HG03280 (cell line): ENCODE data around the gene PKNOX2.
"Not testable (repeated sequence)": the region's sequence is repeated elsewhere in the genome, so short reads cannot be mapped to it uniquely, and the experiment has no call there.

Source experiments
- ATAC-seq: cut with Tn5 transposase; IDR thresholded peaks from one replicate; pipeline ENCODE4 v1.9.1; 2021; ENCODE audit warnings: mild to moderate bottlenecking, moderate library complexity; ENCODE audit not compliant: unreplicated experiment

PKNOX2 gene

GRCh38 chr11:125201525-125202141 lies 37.1 kb downstream of the PKNOX2 start:
- ATAC-seq = no peak

DNA sequence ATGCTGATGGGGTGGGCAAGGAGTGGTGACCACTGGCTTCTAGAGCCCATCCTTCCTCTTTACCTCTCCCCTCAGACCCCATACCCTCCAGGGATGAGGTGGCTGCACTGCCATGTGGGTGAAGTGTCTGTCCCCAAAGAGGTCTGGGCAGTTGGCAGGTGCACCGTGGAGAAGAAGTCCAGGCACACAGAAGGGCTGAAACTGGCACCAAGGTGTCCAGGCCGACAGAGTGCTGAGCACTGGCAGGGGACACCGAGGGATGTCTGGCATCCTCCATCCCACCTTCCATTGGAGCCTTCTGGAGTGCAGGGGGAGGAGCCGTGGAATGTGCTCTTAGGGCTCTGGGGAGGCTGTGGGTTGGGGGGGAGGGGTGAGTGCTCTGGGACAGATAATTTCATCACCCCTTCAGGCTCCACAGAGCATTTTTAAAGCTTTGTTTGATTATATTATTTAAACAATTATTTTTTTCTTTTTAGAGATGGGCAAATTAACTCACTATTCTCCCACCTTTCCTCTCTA lies 37.9 kb downstream of the PKNOX2 start:
- no peak for ATAC-seq

DNA sequence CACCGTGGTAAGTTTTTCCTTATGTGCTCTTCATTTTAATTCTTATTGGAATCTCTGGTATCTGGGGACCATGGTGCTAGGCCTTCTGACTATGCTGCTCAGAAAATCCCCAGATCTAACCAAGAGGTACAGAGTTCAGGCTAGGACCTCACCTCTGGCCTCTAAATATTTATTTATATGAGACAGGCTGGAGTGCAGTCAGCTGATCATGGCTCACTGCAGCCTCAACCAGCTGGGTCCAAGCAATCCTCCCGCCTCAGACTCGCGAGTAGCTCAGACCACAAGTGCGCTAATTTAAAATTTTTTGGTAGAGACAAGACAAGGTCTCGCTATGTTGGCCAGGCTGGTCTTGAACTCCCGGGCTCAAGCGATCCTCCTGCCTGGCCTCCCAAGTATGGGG lies 38.4 kb downstream of the PKNOX2 start:
- ATAC-seq = no peak

- ATAC-seq = no peak
These were observed 43.4 kb downstream of the PKNOX2 start for GRCh38 chr11:125207866-125208425.

GRCh38 chr11:125210066-125210465 lies 45.5 kb downstream of the PKNOX2 start:
- ATAC-seq = no peak

DNA sequence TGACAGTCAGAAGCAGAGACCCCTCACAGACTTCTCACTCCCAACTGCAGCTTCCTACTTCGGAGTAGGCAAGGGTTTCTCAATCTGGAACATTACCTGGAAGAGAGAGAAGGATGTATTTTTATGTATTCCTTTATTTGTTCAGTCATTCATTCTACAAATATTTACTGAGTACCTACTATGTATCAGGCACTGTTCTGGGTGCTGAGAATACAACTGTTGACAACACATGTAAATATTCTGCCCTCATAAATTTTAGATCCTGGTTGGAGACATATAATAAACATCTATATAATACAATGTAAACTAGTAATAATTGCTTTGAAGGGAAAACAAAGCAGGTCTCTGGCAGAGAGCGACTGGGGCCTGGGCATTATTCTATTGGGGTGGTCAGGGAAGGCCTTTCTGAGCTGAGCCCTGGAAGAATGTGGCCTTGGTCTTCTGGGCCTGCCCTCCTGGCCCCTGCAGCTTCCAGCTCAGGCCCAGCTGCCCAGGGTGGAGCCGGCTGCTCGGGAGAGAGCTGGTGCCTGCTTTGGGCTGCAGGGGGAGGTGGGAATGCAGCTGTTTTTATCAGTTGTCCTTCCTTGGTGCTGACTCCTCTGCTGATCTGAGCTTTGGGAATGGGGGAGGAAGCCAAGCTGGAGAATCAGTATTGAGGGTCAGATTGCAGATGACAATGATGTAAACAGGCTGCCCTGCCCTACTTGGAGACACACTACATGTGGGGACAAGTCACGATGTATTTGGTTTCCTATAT lies 46.8 kb downstream of the PKNOX2 start:
- ATAC-seq = no peak

- ATAC-seq = no peak
These were observed 47.4 kb downstream of the PKNOX2 start for GRCh38 chr11:125211948-125212340.

DNA sequence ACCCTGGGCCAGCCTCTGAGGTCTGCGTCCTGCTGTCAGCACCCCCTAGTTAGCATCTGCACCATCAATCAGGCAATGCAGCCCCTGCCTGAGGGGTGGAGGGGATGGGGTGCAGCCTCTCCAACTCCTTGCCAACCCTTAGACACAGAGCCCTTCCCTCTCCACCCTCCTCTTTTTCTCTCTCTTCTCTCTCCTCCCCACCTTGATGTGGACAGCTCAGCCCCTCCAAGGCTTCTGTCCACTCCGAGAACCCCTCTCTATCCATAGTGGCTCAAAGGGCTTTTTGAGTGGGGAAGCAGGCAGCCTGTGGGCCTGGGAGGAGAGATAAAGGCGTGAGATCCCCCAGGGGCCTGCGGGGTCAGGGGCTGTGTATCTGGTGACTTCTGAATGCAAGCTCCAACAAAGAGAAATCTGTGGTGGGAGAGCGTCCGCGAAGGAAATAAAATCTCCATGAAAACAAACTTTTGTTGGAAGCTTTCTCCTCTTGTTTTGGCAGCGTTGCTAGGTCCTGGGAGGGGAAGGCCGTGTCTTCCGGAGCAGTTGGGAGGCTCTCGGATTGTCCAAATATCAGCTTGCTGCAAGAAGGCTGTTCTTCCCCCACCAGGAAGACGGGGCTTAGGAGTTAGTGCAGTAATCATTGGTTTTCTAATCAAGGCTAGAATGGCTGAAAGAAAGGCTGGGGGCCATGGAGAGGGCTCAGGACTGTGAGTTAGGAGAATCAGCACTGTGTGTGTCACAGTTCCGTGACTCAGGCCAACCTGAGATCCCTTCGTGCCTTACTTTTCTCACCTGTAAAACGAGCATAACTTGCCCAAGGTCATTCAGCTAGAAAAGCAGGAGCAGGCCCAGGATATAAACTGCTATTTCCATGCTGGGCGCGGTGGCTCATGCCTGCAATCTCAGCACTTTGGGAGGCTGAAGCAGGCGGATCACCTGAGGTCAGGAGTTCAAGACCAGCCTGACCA lies 50.3 kb downstream of the PKNOX2 start:
- ATAC-seq = no peak

GRCh38 chr11:125215976-125216375 lies 51.4 kb downstream of the PKNOX2 start:
- no peak for ATAC-seq

- no peak for ATAC-seq
These were observed 53.8 kb downstream of the PKNOX2 start for GRCh38 chr11:125218336-125218735.

DNA sequence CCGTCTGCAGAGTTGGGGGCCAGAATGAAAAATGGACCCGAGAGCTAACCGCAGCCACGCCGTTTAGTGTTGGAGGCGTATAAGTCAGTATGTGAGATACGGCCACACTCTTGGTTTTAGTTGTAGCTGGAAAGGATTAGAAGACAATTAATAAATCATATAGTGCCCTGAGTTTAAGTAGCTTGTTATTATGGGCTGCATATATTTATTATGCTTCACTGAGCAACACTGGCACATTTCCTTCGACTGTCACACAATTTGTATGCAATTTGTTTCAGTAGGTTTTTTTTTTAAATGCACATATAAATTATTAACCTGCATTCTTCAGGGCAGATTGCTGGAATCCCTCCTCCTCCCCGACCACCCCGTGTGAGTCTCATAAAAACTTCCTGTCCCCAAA lies 56.9 kb downstream of the PKNOX2 start:
- no peak for ATAC-seq

- no peak for ATAC-seq
These were observed 57.9 kb downstream of the PKNOX2 start for GRCh38 chr11:125222494-125222893.

DNA sequence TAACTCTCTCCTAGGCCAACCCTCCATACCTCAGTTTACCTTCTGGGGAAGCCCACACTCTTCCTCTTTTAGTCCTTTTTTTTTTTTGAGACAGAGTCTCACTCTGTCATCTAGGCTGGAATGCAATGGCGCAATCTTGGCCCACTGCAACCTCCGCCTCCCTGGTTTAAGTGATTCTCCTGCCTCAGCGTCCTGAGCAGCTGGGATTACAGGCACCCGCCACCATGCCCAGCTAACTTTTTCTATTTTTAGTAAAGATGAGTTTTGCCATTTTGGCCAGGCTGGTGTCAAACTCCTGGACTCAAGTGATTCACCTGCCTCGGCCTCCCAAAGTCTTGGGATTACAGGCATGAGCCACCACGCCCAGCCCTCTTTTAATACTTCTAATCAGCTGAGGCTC lies 58.6 kb downstream of the PKNOX2 start:
- not testable (repeated sequence) for ATAC-seq

- no peak for ATAC-seq
These were observed 59.4 kb downstream of the PKNOX2 start for GRCh38 chr11:125223901-125224361.

DNA sequence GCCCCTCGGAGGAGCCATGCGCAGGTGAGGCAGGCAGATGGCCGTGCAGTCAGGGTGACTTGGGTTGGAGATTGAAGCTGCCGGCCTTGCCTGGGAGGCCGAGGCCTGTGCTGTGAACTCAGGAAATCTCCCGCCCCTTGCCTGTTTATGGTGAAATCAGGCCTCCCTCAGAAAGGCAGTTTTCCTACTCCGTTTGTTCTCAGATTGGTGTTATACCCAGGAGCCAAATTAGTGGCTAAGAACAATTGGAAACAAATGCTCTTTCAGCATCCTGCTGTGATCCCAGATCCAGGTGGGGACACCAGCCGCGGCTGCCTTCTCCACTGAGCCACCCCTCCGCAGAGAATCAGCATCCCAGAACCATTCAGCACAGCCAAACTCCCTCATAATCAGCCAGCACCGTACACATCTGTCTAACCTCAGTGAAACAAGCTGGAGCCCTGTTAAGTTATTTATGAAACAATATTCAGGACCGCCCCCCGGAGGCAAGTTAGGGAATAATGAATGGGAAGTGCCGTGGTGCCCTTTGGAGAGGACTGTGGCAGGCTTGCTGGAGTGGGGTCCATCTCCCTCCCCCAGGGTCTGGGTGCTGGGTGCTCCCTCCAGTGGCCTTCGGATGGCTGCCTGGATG lies 60.0 kb downstream of the PKNOX2 start:
- ATAC-seq = no peak

DNA sequence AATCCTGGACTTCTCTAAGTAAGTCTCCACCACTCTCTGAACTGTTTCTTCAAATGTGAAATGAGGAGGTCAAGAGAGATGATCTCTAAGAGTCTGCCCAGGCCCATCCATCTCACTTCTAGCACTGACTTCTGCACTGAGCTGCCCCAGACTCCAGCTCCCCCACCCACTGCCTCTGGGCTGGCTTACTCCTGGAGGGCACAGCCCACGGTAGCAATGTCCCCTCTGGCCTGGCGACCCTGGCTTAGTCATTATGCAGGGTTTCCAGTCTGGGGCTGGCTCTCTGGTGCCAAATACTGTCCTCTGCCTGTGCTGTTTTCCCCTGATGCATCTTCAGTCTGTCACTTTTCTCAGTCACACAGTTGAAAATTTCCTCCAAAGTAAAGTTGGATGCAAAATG lies 60.9 kb downstream of the PKNOX2 start:
- ATAC-seq = no peak

DNA sequence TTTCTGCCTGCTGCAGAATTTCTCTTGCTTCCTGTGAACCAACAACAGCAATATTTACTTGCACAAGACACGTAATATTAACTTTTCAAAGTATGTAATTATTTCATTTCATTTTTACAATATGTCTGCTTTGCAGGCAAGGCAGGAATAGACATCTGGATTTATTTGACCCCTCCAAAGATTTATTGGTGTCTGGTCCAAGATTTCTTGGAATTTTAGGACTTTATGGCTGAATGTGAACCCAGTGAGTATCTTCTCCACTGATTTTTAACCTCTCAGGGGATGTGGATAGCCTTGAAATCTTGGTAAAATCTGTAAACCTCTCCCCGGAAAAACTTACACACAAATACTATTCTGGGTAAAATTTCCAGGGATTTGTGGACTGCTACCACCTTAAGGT lies 61.5 kb downstream of the PKNOX2 start:
- ATAC-seq = no peak

GRCh38 chr11:125226706-125227105 lies 62.2 kb downstream of the PKNOX2 start:
- no peak for ATAC-seq

GRCh38 chr11:125227151-125227550 lies 62.6 kb downstream of the PKNOX2 start:
- no peak for ATAC-seq

DNA sequence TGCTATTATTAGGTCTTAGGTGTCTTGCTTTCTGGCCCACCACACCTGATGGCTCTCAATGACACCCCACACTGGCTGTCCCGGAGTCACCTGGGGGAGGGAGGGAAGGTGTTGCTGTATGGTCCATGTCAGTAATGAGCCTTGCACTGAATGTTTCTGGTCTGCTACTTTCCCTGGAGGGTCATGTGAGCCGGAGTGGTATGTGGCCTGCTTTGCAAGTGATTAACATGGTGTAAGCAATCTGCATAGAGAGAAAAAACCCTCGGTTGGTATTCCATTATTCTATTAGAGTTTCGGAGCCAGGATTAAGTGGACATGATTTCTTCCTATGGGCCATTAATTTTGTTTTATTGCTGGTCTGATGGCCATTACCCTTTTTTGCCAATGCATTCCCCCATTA lies 63.9 kb downstream of the PKNOX2 start:
- ATAC-seq = no peak
